Measurements from ENCODE around the gene FOXP2. TPM values are rescaled to one million over a fixed set of nuclear protein-coding genes. Genes with fewer than 3 reads are reported as not detected.
A peak's percentile ranks its signal among the peaks of the same experiment; 100 is the strongest.

FOXP2 gene
- total RNA-seq, 1 experiment from 2014 or later, result 0.17 TPM

- ChIA-PET POLR2A (interaction anchor here (1.2 kb wide), 1 partner anchor 279 kb away, joined by 3 read pairs; no protein-coding TSS in a partner anchor), CTCF (interaction anchor here (1.0 to 1.1 kb wide), 2 partner anchors 244 to 338 kb away, joined by 3 to 4 read pairs; no protein-coding TSS in a partner anchor)
- Mint-ChIP-seq H3K27me3 (ENCODE audit: low read depth) (no peaks in the 10 kb centered on the region), H3K4me1 (peaks cover 12% of the 10 kb centered on the region), H3K27ac (no peak overlapping the region), H3K36me3 (no peaks in the 10 kb centered on the region), H3K4me3 (no peak overlapping the region), H3K9me3 (no peaks in the 10 kb centered on the region)
- no peak for DNase-seq (ENCODE audit: low spot score)
- ATAC-seq, result peak; percentile 59
- TF ChIP-seq ZNF317 (CRISPR knock-in tag; IDR thresholded peaks at IDR 0.05; ENCODE audit: borderline replicate concordance, low read depth) (no peak), SP1 (CRISPR knock-in tag; conservative IDR thresholded peaks at IDR 0.05) (no peak), ZNF263 (CRISPR knock-in tag; IDR thresholded peaks at IDR 0.05; ENCODE audit: low read depth) (no peak)
These were observed 5.0 kb downstream of the FOXP2 start for GRCh38 chr7:114419441-114420272.

GRCh38 chr7:114422507-114423501 is 8.2 kb downstream of the FOXP2 start:
- Mint-ChIP-seq H3K9me3 (no peaks in the 10 kb centered on the region), H3K27me3 (ENCODE audit: low read depth) (no peaks in the 10 kb centered on the region), H3K4me1 (peaks cover 5% of the 10 kb centered on the region), H3K27ac (no peak overlapping the region), H3K36me3 (no peaks in the 10 kb centered on the region), H3K4me3 (no peak overlapping the region)
- ChIA-PET POLR2A (no interaction called here), CTCF (interaction anchor here (1.0 to 1.5 kb wide), 3 partner anchors 9 to 341 kb away, joined by 3 to 5 read pairs (median 5); partner anchors contain the start of gene FOXP2)
- TF ChIP-seq CREB1 (CRISPR knock-in tag; IDR thresholded peaks at IDR 0.05), result no peak
- TF ChIP-seq, protein P1, sequence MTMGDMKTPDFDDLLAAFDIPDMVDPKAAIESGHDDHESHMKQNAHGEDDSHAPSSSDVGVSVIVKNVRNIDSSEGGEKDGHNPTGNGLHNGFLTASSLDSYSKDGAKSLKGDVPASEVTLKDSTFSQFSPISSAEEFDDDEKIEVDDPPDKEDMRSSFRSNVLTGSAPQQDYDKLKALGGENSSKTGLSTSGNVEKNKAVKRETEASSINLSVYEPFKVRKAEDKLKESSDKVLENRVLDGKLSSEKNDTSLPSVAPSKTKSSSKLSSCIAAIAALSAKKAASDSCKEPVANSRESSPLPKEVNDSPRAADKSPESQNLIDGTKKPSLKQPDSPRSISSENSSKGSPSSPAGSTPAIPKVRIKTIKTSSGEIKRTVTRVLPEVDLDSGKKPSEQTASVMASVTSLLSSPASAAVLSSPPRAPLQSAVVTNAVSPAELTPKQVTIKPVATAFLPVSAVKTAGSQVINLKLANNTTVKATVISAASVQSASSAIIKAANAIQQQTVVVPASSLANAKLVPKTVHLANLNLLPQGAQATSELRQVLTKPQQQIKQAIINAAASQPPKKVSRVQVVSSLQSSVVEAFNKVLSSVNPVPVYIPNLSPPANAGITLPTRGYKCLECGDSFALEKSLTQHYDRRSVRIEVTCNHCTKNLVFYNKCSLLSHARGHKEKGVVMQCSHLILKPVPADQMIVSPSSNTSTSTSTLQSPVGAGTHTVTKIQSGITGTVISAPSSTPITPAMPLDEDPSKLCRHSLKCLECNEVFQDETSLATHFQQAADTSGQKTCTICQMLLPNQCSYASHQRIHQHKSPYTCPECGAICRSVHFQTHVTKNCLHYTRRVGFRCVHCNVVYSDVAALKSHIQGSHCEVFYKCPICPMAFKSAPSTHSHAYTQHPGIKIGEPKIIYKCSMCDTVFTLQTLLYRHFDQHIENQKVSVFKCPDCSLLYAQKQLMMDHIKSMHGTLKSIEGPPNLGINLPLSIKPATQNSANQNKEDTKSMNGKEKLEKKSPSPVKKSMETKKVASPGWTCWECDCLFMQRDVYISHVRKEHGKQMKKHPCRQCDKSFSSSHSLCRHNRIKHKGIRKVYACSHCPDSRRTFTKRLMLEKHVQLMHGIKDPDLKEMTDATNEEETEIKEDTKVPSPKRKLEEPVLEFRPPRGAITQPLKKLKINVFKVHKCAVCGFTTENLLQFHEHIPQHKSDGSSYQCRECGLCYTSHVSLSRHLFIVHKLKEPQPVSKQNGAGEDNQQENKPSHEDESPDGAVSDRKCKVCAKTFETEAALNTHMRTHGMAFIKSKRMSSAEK (CRISPR knock-in tag; IDR thresholded peaks at IDR 0.05; ENCODE audit: borderline replicate concordance), result no peak
- TF ChIP-seq ZNF263 (CRISPR knock-in tag; IDR thresholded peaks at IDR 0.05; ENCODE audit: low read depth), result no peak
- 0 out of 2 replicates have a peak, but pooled peaks have one; percentile 22 for TF ChIP-seq CTCF (IDR thresholded peaks at IDR 0.05)
- TF ChIP-seq ZNF416 (CRISPR knock-in tag; IDR thresholded peaks at IDR 0.05), result no peak
- ATAC-seq, result peak; percentile 67
- no peak for DNase-seq (ENCODE audit: low spot score)

- H3K9me3 Mint-ChIP-seq, result no peaks in the 10 kb centered on the region
- no peak overlapping the region for H3K4me3 Mint-ChIP-seq
- H3K36me3 Mint-ChIP-seq, result no peaks in the 10 kb centered on the region
- no peak; the same call in 1 of the 2 replicates for ATAC-seq
- TF ChIP-seq, protein P2, sequence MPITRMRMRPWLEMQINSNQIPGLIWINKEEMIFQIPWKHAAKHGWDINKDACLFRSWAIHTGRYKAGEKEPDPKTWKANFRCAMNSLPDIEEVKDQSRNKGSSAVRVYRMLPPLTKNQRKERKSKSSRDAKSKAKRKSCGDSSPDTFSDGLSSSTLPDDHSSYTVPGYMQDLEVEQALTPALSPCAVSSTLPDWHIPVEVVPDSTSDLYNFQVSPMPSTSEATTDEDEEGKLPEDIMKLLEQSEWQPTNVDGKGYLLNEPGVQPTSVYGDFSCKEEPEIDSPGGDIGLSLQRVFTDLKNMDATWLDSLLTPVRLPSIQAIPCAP (CRISPR knock-in tag; IDR thresholded peaks at IDR 0.05), result no peak
- no peak for TF ChIP-seq IRF2 (CRISPR knock-in tag; IDR thresholded peaks at IDR 0.05; ENCODE audit: borderline replicate concordance, low read depth)
- TF ChIP-seq, protein P3, sequence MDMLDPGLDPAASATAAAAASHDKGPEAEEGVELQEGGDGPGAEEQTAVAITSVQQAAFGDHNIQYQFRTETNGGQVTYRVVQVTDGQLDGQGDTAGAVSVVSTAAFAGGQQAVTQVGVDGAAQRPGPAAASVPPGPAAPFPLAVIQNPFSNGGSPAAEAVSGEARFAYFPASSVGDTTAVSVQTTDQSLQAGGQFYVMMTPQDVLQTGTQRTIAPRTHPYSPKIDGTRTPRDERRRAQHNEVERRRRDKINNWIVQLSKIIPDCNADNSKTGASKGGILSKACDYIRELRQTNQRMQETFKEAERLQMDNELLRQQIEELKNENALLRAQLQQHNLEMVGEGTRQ (CRISPR knock-in tag; IDR thresholded peaks at IDR 0.05), result no peak
- no peak for TF ChIP-seq RELA (CRISPR knock-in tag; IDR thresholded peaks at IDR 0.05; ENCODE audit: borderline replicate concordance)
- no peak for TF ChIP-seq ZNF396 (CRISPR knock-in tag; IDR thresholded peaks at IDR 0.05; ENCODE audit: borderline replicate concordance)
- no peak for TF ChIP-seq GTF2I (CRISPR knock-in tag; conservative IDR thresholded peaks at IDR 0.05)
- no peak for TF ChIP-seq KAT7 (CRISPR knock-in tag; IDR thresholded peaks at IDR 0.05; ENCODE audit: borderline replicate concordance)
- TF ChIP-seq, protein P4, sequence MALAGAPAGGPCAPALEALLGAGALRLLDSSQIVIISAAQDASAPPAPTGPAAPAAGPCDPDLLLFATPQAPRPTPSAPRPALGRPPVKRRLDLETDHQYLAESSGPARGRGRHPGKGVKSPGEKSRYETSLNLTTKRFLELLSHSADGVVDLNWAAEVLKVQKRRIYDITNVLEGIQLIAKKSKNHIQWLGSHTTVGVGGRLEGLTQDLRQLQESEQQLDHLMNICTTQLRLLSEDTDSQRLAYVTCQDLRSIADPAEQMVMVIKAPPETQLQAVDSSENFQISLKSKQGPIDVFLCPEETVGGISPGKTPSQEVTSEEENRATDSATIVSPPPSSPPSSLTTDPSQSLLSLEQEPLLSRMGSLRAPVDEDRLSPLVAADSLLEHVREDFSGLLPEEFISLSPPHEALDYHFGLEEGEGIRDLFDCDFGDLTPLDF (CRISPR knock-in tag; IDR thresholded peaks at IDR 0.05), result no peak
- no peak overlapping the region for H3K27ac Mint-ChIP-seq
- POLR2A ChIA-PET, result no interaction called here
- DNase-seq (ENCODE audit: low spot score), result no peak
- CTCF ChIA-PET, result interaction anchor here (0.6 to 3.7 kb wide), 23 partner anchors 8 to 790 kb away, joined by 3 to 48 read pairs (median 4); partner anchors contain the start of gene FOXP2
- no peaks in the 10 kb centered on the region for H3K4me1 Mint-ChIP-seq
- no peaks in the 10 kb centered on the region for H3K27me3 Mint-ChIP-seq (ENCODE audit: low read depth)
These were observed 11.8 kb downstream of the FOXP2 start for GRCh38 chr7:114426382-114426781.

Measured in WTC11 (cell line).